Tibial nerve (tissue), 4 donors: ENCODE measurements around the gene DPRX. TPM values are rescaled to one million over a fixed set of nuclear protein-coding genes. Genes with fewer than 3 reads are reported as not detected.

Experiments used
- DNase-seq, 2 donors: peaks; one replicate each; pipeline ENCODE4 v3.0.0-alpha.2; 2019; ENCODE audit warnings: low spot score in 2 of 2
- H3K27ac ChIP-seq, 4 donors: fragments of 200-600 bp; sonication (generic) in 3 of 4; one replicate each; pipeline ENCODE4 v1.5.1; 2017 to 2019; ENCODE audit warnings: mild to moderate bottlenecking in 1 of 4
- H3K27me3 ChIP-seq, 2 donors: fragments of 200-600 bp; sonication (generic) in 1 of 2; one replicate each; pipeline versions ENCODE4 v1.5.1 to v1.6.0; 2017 to 2019
- H3K36me3 ChIP-seq, 3 donors: fragments of 200-600 bp; sonication (generic); one replicate each; pipeline ENCODE4 v1.5.1; 2018 to 2019
- H3K4me1 ChIP-seq, 4 donors: fragments of 200-600 bp; sonication (generic) in 3 of 4; one replicate each; pipeline ENCODE4 v1.5.1; 2017 to 2019
- H3K4me3 ChIP-seq, 4 donors: fragments of 200-600 bp; sonication (generic) in 3 of 4; one replicate each; pipeline ENCODE4 v1.5.1; 2017 to 2019; ENCODE audit warnings: mild to moderate bottlenecking in 1 of 4, moderate library complexity in 1 of 4
- H3K9me3 ChIP-seq, 4 donors: fragments of 200-600 bp; sonication (generic) in 3 of 4; one replicate each; pipeline ENCODE4 v1.5.1; 2017 to 2019
- EP300 ChIP-seq, 2 donors: sonication (generic); formaldehyde crosslinking; IDR thresholded peaks; one replicate each; pipeline ENCODE4 v1.6.1; 2017; ENCODE audit warnings: antibody characterized with exemption in 2 of 2, mild to moderate bottlenecking in 1 of 2
- POLR2A ChIP-seq, 2 donors: fragments of 450-650 bp; IDR thresholded peaks; one replicate each; pipeline ENCODE4 v1.6.1; 2017; ENCODE audit warnings: antibody characterized with exemption in 2 of 2, mild to moderate bottlenecking in 2 of 2, moderate library complexity in 2 of 2
- WGBS, 2 donors: methylation state at CpG; one replicate each; pipeline ENCODE4 v1.1.5; 2018; 5-methylcytosine and 5-hydroxymethylcytosine counted together
- total RNA-seq, 4 donors: library from RNA; depleted of rRNA; stranded (reverse); fragments of >200 nt; gene quantifications; one replicate each; pipeline ENCODE4 v1.1.0, GENCODE V29; 2016
- TF ChIP-seq, protein P1 (sequence below), 5 experiments: fragments of 200-600 bp in 3 of 5; fragments of 450-650 bp in 2 of 5; sonication (generic) in 3 of 5; IDR thresholded peaks; one replicate each; pipeline ENCODE4 v1.5.1; 2016 to 2019; ENCODE audit warnings: antibody characterized with exemption in 5 of 5, mild to moderate bottlenecking in 3 of 5, moderate library complexity in 2 of 5

DPRX gene
- total RNA-seq, 4 donors from 2014 or later: not detected

DNA sequence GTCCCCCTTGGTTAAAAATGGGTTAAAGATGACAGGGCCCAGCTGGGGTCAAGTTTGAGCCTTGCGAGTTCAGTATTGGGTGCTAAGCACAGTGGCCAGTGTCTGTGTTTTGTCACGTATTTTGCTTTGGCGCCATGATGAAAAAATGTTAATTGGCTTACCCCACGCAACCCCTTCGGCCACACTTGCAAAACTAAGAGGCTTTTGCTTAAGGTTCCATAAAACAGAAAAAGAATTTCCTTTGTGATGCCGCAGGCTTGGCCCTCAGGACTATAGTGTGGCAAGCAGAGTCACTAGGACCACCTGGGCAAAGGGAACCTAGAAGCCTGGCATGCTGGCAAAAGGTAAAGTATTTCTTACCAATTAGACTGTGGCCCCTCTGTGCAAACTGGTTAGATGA is 20.7 kb downstream of the DPRX start:
- Histone ChIP-seq H3K36me3 (no peaks in the 10 kb centered on the region), H3K4me3 (no peak overlapping the region), H3K27ac (no peak overlapping the region), H3K4me1 (no peaks in the 10 kb centered on the region), H3K9me3 (peaks cover 0 to 39% (median 4%) of the 10 kb centered on the region in 4 donors), H3K27me3 (no peaks in the 10 kb centered on the region)
- TF ChIP-seq POLR2A (IDR thresholded peaks at IDR 0.05) (no peak), EP300 (IDR thresholded peaks at IDR 0.05) (no peak)
- TF ChIP-seq, protein P1, sequence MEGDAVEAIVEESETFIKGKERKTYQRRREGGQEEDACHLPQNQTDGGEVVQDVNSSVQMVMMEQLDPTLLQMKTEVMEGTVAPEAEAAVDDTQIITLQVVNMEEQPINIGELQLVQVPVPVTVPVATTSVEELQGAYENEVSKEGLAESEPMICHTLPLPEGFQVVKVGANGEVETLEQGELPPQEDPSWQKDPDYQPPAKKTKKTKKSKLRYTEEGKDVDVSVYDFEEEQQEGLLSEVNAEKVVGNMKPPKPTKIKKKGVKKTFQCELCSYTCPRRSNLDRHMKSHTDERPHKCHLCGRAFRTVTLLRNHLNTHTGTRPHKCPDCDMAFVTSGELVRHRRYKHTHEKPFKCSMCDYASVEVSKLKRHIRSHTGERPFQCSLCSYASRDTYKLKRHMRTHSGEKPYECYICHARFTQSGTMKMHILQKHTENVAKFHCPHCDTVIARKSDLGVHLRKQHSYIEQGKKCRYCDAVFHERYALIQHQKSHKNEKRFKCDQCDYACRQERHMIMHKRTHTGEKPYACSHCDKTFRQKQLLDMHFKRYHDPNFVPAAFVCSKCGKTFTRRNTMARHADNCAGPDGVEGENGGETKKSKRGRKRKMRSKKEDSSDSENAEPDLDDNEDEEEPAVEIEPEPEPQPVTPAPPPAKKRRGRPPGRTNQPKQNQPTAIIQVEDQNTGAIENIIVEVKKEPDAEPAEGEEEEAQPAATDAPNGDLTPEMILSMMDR (IDR thresholded peaks at IDR 0.05): no peak
- 75 to 84% methylated on average over 6 of the region's 6 CpGs for WGBS, 2 donors
- DNase-seq: no peak

DNA sequence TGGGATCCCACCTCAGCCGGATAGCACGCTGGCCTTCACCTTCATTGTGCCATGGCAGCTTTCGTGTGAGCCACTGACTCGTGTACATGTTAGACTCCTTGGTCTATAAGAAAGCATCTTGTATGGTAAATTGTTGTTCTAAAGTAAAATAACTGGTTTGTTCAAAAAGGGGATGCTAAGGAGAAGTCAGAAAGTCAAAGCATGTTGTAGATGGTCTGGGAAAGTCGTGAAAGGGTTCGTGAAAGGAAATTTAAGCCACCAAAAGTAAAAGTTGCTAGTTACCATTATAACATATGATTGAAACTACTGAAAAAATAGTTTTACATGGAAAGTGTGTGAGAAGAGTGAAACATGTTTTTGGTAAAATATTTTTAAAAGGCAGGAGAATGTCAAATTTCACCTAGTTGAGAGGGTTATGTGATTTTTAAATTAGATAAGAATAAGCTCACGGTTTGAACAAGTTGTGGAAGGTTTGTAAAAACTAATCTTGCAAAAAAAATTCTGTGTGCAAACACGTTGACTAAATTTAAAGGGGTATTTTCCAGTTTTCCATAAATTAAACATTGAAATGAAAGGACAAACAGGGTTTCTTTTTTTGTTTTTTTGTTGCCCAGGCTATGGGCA is 23.4 kb downstream of the DPRX start:
- Histone ChIP-seq H3K27ac (no peak overlapping the region), H3K4me1 (no peaks in the 10 kb centered on the region), H3K4me3 (no peak overlapping the region), H3K27me3 (no peaks in the 10 kb centered on the region), H3K9me3 (peaks cover 0 to 17% (median 0%) of the 10 kb centered on the region in 4 donors), H3K36me3 (no peaks in the 10 kb centered on the region)
- DNase-seq: no peak
- TF ChIP-seq, protein P1 (IDR thresholded peaks at IDR 0.05): no peak
- TF ChIP-seq POLR2A (IDR thresholded peaks at IDR 0.05): no peak
- no peak for TF ChIP-seq EP300 (IDR thresholded peaks at IDR 0.05)
- WGBS, 2 donors: 87 to 90% methylated on average over 8 of the region's 8 CpGs

DNA sequence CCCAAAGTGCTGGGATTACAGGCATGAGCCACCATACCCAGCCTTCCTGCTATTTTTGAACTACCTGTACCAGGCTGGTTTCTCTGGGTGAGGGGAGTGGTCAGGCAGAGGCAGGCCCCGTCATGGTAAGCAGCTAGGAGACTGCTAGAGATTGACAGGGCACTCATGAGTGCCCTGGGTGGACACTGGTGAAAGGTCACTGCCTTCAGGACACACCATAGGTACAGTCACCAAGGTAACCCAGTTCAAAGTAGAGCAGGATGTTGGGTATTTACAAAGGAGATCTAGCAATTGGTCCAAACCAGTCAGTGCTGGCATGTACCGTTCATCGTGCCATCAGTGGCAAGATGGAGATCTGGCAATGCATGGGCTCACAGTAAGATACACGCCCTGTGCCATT is 25.5 kb downstream of the DPRX start:
- Histone ChIP-seq H3K4me1 (peaks cover 0 to 11% (median 6%) of the 10 kb centered on the region in 4 donors), H3K4me3 (no peak overlapping the region), H3K9me3 (peaks cover 0 to 14% (median 0%) of the 10 kb centered on the region in 4 donors), H3K27ac (no peak overlapping the region), H3K27me3 (no peaks in the 10 kb centered on the region), H3K36me3 (no peaks in the 10 kb centered on the region)
- no peak for DNase-seq
- WGBS, 2 donors: 60 to 81% methylated on average over 4 of the region's 4 CpGs
- no peak for TF ChIP-seq EP300 (IDR thresholded peaks at IDR 0.05)
- TF ChIP-seq POLR2A (IDR thresholded peaks at IDR 0.05): no peak
- TF ChIP-seq, protein P1 (IDR thresholded peaks at IDR 0.05): no peak

DNA sequence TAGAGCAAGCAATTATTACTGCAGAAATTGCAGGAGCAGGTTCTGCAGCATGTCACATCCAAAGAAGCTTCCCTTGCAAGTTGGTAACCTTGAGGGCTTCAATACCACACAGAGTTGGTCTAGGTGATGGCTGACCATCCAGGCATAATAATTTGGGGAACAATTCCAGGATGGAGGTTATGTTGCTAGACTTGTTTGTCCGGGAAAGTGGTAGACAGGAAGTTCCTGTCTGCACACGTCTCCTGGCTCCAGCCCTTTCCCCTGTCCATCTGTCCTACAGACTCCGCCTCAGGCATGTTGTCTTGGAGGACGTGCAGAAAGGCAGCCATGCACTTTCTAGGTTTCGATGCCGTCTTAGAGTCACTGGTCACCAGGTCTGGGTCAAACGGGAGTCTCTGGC is 26.0 kb downstream of the DPRX start:
- no peak for DNase-seq
- Histone ChIP-seq H3K27ac (no peak overlapping the region), H3K9me3 (peaks cover 0 to 14% (median 0%) of the 10 kb centered on the region in 4 donors), H3K4me1 (peaks cover 0 to 11% (median 6%) of the 10 kb centered on the region in 4 donors), H3K36me3 (no peaks in the 10 kb centered on the region), H3K27me3 (no peaks in the 10 kb centered on the region), H3K4me3 (no peak overlapping the region)
- WGBS, 2 donors: 69 to 72% methylated on average over 7 of the region's 7 CpGs
- no peak for TF ChIP-seq EP300 (IDR thresholded peaks at IDR 0.05)
- TF ChIP-seq, protein P1 (IDR thresholded peaks at IDR 0.05): no peak
- no peak for TF ChIP-seq POLR2A (IDR thresholded peaks at IDR 0.05)

DNA sequence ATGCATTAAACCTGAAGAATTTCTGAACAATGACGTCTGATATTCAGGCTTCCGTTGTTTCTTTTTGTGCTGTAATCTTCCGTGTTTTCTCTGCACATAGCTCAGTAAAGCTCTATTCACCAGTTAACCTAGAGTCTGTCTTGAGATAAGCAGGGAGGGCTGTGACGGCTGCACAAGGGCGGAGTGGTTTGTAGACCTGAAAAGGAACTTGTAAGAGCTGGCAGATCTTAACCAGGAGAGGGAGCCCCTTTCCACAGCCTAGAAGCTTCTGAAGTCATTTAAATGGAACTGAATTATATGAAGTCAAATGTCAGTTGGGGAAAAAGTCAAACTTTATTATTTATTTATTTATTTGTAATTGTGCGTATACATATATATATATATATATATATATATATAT is 27.5 kb downstream of the DPRX start:
- TF ChIP-seq, protein P1 (IDR thresholded peaks at IDR 0.05): peak in 4 of 5 experiments; percentile 9 to 53 (median 48)
- no peak for TF ChIP-seq POLR2A (IDR thresholded peaks at IDR 0.05)
- no peak overlapping the region for H3K4me3 ChIP-seq
- 10 to 15% methylated on average over 6 of the region's 6 CpGs for WGBS, 2 donors
- H3K27me3 ChIP-seq: no peaks in the 10 kb centered on the region
- peaks cover 0 to 14% (median 0%) of the 10 kb centered on the region in 4 donors for H3K9me3 ChIP-seq
- DNase-seq: no peak
- peaks cover 0 to 11% (median 6%) of the 10 kb centered on the region in 4 donors for H3K4me1 ChIP-seq
- H3K36me3 ChIP-seq: no peaks in the 10 kb centered on the region
- peak overlapping the region in 1 of 4 donors; percentile 19 for H3K27ac ChIP-seq
